ENCODE results near the gene CMYA5.

DNA sequence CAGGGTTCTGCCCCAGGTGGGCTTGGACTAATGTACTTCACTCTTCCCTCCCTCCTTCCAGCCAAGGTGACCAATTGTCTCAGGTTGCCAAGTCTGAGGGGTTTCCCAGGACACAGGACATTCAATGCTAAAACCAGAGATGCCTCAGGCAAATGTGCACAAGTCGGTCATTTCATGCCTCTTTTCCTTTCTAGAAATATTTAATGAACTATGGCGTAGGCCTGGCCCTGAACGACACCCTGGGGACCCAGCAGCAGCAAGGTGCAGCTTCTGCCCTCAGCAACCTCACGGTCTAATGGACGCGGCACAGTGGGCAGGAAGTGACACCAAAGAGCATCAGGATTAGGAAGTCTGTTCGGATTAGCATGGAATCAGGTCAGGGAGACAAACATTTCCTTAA is 153.4 kb downstream of the CMYA5 start:
- TF ChIP-seq ARNTL (CRISPR knock-in tag; IDR thresholded peaks at IDR 0.05; ENCODE audit: borderline replicate concordance, low read depth) (no peak), CSDC2 (CRISPR knock-in tag; IDR thresholded peaks at IDR 0.05) (no peak), SNAI2 (CRISPR knock-in tag; IDR thresholded peaks at IDR 0.05) (no peak), ZFP30 (CRISPR knock-in tag; IDR thresholded peaks at IDR 0.05) (no peak), BACH2 (CRISPR knock-in tag; IDR thresholded peaks at IDR 0.05; ENCODE audit: borderline replicate concordance) (no peak), RARB (CRISPR knock-in tag; IDR thresholded peaks at IDR 0.05) (no peak), GLIS3 (CRISPR knock-in tag; IDR thresholded peaks at IDR 0.05) (no peak), ZNF8 (CRISPR knock-in tag; IDR thresholded peaks at IDR 0.05) (no peak), ZFP3 (CRISPR knock-in tag; IDR thresholded peaks at IDR 0.05) (no peak), TOX (CRISPR knock-in tag; IDR thresholded peaks at IDR 0.05; ENCODE audit: borderline replicate concordance) (no peak)
- TF ChIP-seq, protein P1, sequence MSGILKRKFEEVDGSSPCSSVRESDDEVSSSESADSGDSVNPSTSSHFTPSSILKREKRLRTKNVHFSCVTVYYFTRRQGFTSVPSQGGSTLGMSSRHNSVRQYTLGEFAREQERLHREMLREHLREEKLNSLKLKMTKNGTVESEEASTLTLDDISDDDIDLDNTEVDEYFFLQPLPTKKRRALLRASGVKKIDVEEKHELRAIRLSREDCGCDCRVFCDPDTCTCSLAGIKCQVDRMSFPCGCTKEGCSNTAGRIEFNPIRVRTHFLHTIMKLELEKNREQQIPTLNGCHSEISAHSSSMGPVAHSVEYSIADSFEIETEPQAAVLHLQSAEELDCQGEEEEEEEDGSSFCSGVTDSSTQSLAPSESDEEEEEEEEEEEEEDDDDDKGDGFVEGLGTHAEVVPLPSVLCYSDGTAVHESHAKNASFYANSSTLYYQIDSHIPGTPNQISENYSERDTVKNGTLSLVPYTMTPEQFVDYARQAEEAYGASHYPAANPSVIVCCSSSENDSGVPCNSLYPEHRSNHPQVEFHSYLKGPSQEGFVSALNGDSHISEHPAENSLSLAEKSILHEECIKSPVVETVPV (CRISPR knock-in tag; IDR thresholded peaks at IDR 0.05) = no peak
- TF ChIP-seq, protein P2, sequence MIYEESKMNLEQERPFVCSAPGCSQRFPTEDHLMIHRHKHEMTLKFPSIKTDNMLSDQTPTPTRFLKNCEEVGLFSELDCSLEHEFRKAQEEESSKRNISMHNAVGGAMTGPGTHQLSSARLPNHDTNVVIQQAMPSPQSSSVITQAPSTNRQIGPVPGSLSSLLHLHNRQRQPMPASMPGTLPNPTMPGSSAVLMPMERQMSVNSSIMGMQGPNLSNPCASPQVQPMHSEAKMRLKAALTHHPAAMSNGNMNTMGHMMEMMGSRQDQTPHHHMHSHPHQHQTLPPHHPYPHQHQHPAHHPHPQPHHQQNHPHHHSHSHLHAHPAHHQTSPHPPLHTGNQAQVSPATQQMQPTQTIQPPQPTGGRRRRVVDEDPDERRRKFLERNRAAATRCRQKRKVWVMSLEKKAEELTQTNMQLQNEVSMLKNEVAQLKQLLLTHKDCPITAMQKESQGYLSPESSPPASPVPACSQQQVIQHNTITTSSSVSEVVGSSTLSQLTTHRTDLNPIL (CRISPR knock-in tag; IDR thresholded peaks at IDR 0.05; ENCODE audit: low read depth) = no peak
- TF ChIP-seq, protein P3, sequence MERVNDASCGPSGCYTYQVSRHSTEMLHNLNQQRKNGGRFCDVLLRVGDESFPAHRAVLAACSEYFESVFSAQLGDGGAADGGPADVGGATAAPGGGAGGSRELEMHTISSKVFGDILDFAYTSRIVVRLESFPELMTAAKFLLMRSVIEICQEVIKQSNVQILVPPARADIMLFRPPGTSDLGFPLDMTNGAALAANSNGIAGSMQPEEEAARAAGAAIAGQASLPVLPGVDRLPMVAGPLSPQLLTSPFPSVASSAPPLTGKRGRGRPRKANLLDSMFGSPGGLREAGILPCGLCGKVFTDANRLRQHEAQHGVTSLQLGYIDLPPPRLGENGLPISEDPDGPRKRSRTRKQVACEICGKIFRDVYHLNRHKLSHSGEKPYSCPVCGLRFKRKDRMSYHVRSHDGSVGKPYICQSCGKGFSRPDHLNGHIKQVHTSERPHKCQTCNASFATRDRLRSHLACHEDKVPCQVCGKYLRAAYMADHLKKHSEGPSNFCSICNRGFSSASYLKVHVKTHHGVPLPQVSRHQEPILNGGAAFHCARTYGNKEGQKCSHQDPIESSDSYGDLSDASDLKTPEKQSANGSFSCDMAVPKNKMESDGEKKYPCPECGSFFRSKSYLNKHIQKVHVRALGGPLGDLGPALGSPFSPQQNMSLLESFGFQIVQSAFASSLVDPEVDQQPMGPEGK (CRISPR knock-in tag; IDR thresholded peaks at IDR 0.05; ENCODE audit: borderline replicate concordance) = no peak
